ENCODE data around the gene INSIG1. TPM values are rescaled to one million over a fixed set of nuclear protein-coding genes. Genes with fewer than 3 reads are reported as not detected.

Gene INSIG1
- total and polyA plus RNA-seq, 2 of the 4 experiments (the other 2 are of a cell fraction): 19.0 to 26.0 TPM

GRCh38 chr7:155261031-155261985, 36.4 kb upstream of the INSIG1 start:
- Histone ChIP-seq H3K9me3 (ENCODE audit: control insufficient read depth, insufficient read depth, low read length) (no peaks in the 10 kb centered on the region), H3K9me1 (ENCODE audit: insufficient read depth, low read length) (peaks cover 7% of the 10 kb centered on the region; the same call in 1 of the 2 replicates), H2BK5ac (ENCODE audit: low read depth, low read length, poor library complexity, severe bottlenecking) (no peak overlapping the region), H3K36me3 (ENCODE audit: control insufficient read depth, insufficient read depth, low read length) (no peaks in the 10 kb centered on the region), H2BK15ac (ENCODE audit: low read depth, low read length) (no peak overlapping the region), H2AFZ (replicated peaks; ENCODE audit: low read length, poor library complexity) (no peak overlapping the region), H3K4me3 (ENCODE audit: insufficient read depth, low read depth, low read length) (no peak overlapping the region), H3K79me1 (ENCODE audit: low read depth in 1 of 2, low read length in 2 of 2) (no peaks in the 10 kb centered on the region), H2BK120ac (ENCODE audit: low read depth, low read length) (no peak overlapping the region), H4K5ac (ENCODE audit: low read depth, low read length) (no peak overlapping the region), H3K18ac (ENCODE audit: low read depth, low read length) (no peak overlapping the region), H3K56ac (ENCODE audit: extremely low read depth, insufficient read depth, low read length) (no peak overlapping the region), H4K20me1 (ENCODE audit: insufficient read depth, low read length) (no peaks in the 10 kb centered on the region), H3K9ac (ENCODE audit: low read depth, low read length) (no peak overlapping the region), H4K91ac (ENCODE audit: insufficient read depth, low read depth, low read length) (no peak overlapping the region), H3K4me2 (ENCODE audit: low read depth, low read length) (no peak overlapping the region), H2BK20ac (ENCODE audit: low read depth, low read length) (no peak overlapping the region), H3K23ac (ENCODE audit: low read depth, low read length) (no peak overlapping the region), H3K14ac (replicated peaks; ENCODE audit: low read depth, low read length) (no peak overlapping the region), H3K4ac (ENCODE audit: low read depth, low read length) (no peak overlapping the region), H4K8ac (ENCODE audit: low read depth in 2 of 2, low read length in 2 of 2) (no peak overlapping the region), H2AK5ac (ENCODE audit: low read depth, low read length) (no peak overlapping the region), H3K27me3 (ENCODE audit: control insufficient read depth, insufficient read depth, low read length) (peaks cover 3% of the 10 kb centered on the region; the same call in 1 of the 2 replicates), H3K27ac (ENCODE audit: insufficient read depth, low read length) (no peak overlapping the region), H3K4me1 (ENCODE audit: control insufficient read depth, insufficient read depth, low read length) (no peaks in the 10 kb centered on the region), H2AK9ac (replicated peaks; ENCODE audit: low read depth, low read length, poor library complexity) (peak overlapping the region; percentile 36)
- TF ChIP-seq RCOR1 (IDR thresholded peaks at IDR 0.05; ENCODE audit: insufficient replicate concordance, low read length) (no peak), NFE2L2 (IDR thresholded peaks at IDR 0.05; ENCODE audit: low read depth, low read length) (no peak), CHD1 (IDR thresholded peaks at IDR 0.05; ENCODE audit: low read depth, low read length) (no peak), CTCF (conservative IDR thresholded peaks at IDR 0.05; ENCODE audit: low read depth, low read length) (no peak), CEBPB (IDR thresholded peaks at IDR 0.05; ENCODE audit: low read depth, low read length) (no peak), RAD21 (IDR thresholded peaks at IDR 0.05; ENCODE audit: low read length) (no peak), MAFK (IDR thresholded peaks at IDR 0.05; ENCODE audit: low read depth, low read length) (no peak), BHLHE40 (IDR thresholded peaks at IDR 0.05; ENCODE audit: low read depth, low read length) (no peak)
- TF ChIP-seq, protein P1, sequence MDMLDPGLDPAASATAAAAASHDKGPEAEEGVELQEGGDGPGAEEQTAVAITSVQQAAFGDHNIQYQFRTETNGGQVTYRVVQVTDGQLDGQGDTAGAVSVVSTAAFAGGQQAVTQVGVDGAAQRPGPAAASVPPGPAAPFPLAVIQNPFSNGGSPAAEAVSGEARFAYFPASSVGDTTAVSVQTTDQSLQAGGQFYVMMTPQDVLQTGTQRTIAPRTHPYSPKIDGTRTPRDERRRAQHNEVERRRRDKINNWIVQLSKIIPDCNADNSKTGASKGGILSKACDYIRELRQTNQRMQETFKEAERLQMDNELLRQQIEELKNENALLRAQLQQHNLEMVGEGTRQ (IDR thresholded peaks at IDR 0.05; ENCODE audit: low read depth, low read length): no peak
- TF ChIP-seq, protein P2, sequence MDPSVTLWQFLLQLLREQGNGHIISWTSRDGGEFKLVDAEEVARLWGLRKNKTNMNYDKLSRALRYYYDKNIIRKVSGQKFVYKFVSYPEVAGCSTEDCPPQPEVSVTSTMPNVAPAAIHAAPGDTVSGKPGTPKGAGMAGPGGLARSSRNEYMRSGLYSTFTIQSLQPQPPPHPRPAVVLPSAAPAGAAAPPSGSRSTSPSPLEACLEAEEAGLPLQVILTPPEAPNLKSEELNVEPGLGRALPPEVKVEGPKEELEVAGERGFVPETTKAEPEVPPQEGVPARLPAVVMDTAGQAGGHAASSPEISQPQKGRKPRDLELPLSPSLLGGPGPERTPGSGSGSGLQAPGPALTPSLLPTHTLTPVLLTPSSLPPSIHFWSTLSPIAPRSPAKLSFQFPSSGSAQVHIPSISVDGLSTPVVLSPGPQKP (IDR thresholded peaks at IDR 0.05; ENCODE audit: borderline replicate concordance, low read depth, low read length): no peak
- no TSS peak for BruUV-seq (replicated peaks)
- CTCF ChIA-PET: no interaction called here
- no peak for DNase-seq
- POLR2A ChIA-PET (ENCODE audit: unreplicated experiment): no interaction called here
- intact Hi-C loops (cut with micrococcal nuclease) (no loop called here), in situ Hi-C loops (cut with MboI; ENCODE audit: low sequenced_read_pairs) (no loop called here), dilution Hi-C loops (cut with HindIII; ENCODE audit: low sequenced_read_pairs, unreplicated experiment) (no loop called here)
- ATAC-seq (ENCODE audit: low read depth): no peak
- 80% methylated on average over 5 of the region's 21 CpGs; no CpG with 5 or more reads in 1 of the 2 experiments for WGBS, 2 experiments (ENCODE audit: extremely low coverage in 2 of 2, insufficient read length in 1 of 2)

Measured in IMR-90 (cell line).